Fibroblast of pulmonary artery (primary cell): ENCODE results near the gene RET.

Experiments used
- DNase-seq: peaks from one replicate; pipeline ENCODE4 v3.0.0-alpha.2; 2010; ENCODE audit warnings: low read depth
- H3K4me3 ChIP-seq: replicated peaks from 2 replicates; pipeline ENCODE4 v1.5.1; 2011; ENCODE audit warnings: low read depth, mild to moderate bottlenecking, control low read depth, low read length, moderate library complexity
- CTCF ChIP-seq: IDR thresholded peaks from 2 replicates; pipeline ENCODE4 v1.5.1; 2011; ENCODE audit warnings: mild to moderate bottlenecking, control low read depth, low read length, inconsistent platforms; ENCODE audit errors: missing control alignments

RET gene

GRCh38 chr10:43174969-43175368 is 98.1 kb downstream of the RET start:
- H3K4me3 ChIP-seq, result no peak overlapping the region
- TF ChIP-seq CTCF, result no peak
- DNase-seq, result no peak

DNA sequence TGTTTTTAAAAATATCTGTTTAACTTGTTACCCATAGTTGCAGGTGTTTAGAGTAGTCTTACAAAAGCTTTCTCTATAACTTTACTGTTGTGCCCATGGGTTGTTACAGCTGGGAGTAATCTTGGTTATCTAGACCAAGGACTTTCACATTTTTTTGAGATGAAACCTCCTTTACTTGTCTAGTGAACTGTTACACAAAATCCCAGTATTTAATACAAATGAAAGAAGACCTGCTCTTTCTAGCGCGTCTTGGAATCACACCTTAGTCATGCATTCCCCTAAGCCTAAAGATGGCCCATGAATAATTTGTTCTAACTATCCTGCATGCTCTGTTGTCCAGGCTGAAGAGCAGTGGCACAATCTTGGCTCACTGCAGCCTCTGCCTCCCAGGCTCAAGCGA is 99.4 kb downstream of the RET start:
- H3K4me3 ChIP-seq, result no peak overlapping the region
- TF ChIP-seq CTCF, result no peak
- no peak for DNase-seq

DNA sequence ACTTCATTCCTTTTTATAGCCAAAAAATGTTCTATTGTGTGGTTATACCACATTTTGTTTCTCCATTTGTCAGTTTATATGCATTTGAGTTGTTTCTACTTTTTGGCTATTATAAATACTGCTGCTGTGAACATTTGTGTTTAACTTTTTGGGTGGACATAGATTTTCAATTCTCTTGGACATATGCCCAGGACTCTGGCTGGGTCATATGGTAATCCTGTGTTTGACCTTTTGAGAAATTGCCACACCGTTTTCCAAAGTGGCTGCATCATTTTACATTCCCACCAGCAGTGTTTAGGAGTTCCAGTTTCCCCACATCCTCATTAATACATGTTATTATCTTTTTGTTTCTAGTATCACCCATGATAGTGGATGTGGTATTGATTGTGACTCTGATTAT is 100.7 kb downstream of the RET start:
- no peak for TF ChIP-seq CTCF
- DNase-seq, result no peak
- no peak overlapping the region for H3K4me3 ChIP-seq
